NCI-H460 (cell line): Measurements from ENCODE around the gene SALL3. TPM values are rescaled to one million over a fixed set of nuclear protein-coding genes. Genes with fewer than 3 reads are reported as not detected.

ENCODE experiments used
- DNase-seq: peaks from one replicate; pipeline ENCODE4 v3.0.0-alpha.2; 2016; ENCODE audit warnings: low read depth; ENCODE audit errors: extremely low read depth
- total RNA-seq: library from RNA; depleted of rRNA; stranded (reverse); fragments of >200 nt; shearing (Covaris generic); gene quantifications from 2 replicates; pipeline ENCODE4 v1.2.3, GENCODE V29; 2014

The SALL3 gene
- total RNA-seq, 1 experiment from 2014 or later = 0.02 TPM

DNA sequence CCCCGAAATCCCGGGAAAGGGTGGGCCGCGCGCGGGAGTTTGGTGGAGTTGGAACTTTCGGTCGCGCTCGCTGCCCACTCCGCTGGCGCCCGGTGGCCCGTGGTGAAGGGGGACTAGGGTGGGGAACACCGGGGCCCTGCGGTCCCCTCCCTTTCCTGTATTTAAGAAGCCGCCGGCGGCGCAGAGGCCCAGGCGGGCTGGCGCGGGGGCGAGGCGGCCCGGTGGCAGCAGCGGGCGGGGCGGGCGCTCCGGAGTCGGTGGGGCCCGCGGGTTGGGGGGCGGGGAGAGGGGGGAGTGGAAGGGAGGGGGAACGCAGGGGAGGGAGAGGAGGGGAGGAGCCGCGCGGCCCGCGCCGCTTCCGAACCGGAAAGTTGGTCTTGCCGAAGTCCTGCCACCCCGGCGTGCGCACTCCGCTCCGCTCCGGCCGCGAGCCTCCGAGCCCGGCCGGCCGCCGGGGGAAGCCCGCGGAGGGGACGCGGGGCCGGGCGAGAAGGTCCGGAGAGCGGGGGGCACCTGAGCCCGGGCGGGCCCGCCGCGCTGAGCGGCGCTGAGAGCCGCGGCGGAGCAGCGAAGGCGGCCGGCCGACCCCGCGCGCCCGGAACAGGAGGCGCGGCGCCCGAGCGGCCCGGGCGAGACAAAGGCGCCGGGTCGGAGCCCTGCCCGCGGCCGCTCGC is 425 bp upstream of the SALL3 start:
- DNase-seq = no peak

DNA sequence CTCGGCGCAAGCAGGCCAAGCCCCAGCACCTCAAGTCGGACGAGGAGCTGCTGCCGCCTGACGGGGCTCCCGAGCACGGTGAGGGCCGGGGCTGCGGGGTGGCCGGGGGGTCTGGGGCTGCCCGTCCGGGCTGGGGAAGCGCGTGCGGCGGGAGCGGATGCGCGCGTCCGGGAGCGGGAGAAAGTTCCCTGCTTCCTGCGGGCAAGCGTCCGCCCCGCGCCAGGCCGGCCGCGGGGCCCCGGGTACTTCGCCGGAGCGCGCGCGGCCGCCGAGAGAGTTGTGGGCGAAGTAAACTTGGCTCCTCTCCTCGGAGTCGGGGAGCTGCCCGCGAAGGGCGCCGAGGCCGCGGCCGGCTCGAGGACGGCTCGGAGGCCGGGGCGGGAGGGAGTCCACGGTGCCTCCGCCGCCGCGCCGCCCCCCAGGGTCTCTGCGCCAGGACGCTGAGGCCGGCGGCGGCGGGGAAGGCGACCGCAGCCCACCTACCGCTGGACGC is 707 bp downstream of the SALL3 start:
- DNase-seq = no peak

DNA sequence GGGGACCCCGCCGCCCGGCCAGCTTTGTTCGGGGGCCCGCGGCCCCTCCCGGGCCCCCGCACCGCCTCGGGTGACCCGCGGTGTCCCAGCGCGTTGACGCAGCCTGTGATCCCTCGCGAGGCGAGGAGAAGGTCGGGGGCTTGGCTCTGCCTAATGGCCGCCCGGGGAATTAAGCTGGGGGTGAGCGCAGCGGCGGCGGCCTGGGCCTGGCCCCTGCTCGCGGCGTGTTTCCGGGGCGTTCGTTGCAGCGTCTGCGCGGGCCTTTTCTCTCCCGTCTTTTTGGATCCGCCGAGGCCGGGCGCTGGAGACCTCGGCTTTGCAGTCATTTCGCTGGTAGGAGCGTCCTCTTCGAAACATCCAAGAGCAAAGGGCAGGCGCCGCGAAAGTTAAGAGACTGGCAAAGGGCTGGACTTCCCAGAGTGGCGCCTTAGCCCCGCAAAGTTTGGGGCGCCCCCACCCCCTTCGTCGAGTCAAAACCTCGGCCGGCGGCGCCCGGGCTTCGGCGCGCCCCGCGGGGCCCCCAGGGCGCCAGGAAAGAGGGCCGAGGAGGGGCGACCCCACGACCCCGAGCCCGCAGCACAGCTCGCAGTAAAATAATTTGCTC is 1.3 kb downstream of the SALL3 start:
- no peak for DNase-seq

DNA sequence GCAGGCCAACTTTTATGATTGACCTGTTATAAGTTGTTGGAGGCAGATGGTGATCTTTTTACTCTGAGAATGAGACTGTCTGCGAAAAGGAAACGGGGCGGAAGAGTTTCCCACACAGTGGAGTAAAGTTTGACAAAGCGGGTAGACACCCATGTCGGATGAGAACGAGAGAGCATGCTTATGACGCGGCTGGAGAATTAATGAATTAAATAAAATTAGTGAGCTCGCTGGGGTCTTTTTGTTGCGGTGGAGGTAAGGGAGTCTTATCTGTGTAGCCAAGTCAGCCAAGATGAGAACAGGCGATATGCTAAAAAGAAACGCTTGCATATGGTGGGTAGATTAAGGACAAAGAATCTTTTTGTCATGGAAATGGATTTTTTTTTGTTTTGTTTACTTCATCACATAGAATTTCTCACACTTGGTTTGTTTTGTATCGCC is 1.8 kb downstream of the SALL3 start:
- no peak for DNase-seq

DNA sequence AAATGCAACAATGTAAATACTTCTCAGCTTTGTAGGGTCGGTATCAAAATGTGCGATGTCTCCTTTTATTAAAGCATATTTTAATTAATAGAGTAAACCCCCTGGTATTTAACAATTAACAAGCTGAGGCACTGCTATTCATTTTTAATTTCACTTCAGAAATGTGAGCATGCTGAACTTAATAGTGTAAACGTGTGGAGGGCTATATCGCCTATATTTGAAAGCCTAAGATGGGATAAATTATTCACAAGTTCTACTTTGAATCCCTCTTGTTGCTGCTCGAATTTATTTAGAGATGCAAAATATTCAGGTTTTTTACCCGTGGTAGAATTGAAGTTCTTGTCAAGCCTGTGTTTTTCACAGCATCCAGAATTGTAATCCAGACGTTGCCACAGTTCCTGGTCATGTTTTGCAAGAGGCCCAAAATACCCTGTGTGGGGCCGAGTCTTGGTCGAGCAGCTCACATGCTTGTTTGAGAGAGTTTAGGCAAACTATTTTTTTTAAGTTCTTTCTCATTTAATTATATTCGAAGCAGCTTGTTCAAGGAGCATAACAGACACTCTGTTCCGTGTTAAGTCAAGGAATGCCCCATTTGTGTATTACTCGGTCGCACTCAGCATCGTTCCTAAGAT is 2.5 kb downstream of the SALL3 start:
- no peak for DNase-seq

DNA sequence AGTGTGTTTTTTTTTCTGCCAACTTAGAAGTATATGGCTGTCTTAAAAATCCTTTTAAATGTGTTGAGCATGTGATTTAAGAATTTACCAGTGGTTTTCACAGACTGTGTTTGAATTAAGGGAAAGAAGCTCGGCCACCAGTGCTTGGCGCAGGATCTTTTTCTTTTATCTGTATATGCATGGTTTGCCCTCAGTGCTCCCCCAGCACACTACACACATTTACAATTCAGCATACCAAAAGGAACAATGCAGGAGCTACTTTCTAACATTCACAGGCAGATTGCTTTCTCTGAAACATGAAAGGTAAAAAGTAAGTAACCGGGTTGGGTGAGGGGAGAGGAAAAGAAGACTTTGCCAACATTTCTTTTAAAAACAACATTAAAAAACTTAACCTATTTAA is 3.9 kb downstream of the SALL3 start:
- no peak for DNase-seq

DNA sequence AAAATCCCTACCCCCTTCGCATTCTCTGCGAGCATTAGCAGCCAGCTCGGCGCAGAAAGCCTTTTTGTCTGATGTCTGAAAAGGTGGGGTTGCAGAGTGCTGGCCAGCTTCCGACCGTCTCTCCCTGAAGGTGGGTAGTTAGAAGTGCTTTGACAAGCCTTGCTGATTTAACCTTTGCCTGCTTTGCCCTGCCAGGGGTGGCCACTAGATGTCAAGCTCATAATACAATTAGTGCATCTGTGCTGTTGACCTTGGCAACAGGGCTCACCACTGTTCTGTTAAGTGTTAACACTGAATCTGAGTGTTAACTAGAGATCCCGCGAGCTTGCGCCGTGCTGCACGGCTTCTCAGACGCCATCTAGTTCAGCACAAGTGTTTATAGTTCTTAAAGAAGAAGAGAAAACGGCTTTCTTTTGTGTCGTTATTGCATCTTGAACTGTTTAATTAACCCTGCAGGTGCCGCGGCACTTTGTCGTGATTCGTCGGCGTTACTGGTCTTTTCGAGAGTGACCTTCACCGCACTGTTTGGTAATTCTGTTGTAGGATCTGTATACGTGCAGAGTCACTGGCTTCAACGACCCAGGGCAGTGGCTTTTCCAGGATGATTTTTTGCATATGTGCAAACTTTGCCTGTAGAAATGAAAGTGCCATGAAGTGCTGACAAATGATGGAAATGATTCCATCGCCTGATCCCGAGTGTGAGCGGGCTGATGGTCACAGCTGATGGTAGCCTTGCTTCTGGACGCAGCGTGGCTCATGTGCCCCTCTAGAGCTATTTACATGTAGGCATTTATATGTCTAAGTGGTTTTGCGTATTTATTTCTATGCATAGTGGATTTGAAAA is 5.5 kb downstream of the SALL3 start:
- DNase-seq = no peak

DNA sequence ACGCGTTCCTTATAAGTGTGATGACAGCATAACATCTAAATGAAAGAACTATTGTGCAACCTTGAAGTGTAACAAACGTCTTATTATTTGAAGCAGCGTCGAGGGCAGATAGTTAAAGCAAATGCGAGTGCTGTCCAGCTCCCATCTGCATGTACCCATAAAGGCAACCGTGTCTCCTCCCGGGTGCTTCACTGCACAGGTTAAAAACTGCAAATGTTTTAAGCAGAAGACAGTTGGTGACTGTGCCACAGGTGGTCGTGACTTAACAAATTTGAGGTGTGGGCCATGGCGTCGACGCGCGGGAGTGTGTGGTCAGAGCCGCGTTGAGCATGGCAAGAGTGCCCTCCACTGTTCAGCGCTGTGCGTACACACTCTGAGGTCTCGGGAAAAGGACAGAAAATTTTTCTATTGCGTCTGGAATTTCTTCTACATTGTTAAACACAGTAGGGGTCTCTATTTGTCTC is 6.4 kb downstream of the SALL3 start:
- peak; percentile 26 for DNase-seq

DNA sequence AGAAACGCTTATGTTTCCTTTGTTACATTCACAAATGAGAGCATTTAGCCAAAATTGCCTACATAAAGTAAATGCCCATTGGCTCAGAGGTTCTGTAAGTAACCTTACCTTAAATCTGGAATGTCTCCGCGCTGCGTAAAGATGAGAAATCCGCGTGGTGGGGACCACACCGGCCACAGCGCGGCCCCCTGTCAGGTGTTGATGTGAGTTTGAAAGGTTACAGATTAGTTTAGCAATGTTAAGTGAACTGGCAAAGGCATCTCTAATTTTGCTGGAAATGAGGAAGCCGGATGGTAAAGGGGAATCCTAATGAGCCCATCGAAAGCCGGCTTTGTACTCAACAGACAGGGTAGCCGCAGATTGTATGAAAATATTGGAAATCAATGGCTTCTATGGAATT is 11.8 kb downstream of the SALL3 start:
- DNase-seq = no peak

DNA sequence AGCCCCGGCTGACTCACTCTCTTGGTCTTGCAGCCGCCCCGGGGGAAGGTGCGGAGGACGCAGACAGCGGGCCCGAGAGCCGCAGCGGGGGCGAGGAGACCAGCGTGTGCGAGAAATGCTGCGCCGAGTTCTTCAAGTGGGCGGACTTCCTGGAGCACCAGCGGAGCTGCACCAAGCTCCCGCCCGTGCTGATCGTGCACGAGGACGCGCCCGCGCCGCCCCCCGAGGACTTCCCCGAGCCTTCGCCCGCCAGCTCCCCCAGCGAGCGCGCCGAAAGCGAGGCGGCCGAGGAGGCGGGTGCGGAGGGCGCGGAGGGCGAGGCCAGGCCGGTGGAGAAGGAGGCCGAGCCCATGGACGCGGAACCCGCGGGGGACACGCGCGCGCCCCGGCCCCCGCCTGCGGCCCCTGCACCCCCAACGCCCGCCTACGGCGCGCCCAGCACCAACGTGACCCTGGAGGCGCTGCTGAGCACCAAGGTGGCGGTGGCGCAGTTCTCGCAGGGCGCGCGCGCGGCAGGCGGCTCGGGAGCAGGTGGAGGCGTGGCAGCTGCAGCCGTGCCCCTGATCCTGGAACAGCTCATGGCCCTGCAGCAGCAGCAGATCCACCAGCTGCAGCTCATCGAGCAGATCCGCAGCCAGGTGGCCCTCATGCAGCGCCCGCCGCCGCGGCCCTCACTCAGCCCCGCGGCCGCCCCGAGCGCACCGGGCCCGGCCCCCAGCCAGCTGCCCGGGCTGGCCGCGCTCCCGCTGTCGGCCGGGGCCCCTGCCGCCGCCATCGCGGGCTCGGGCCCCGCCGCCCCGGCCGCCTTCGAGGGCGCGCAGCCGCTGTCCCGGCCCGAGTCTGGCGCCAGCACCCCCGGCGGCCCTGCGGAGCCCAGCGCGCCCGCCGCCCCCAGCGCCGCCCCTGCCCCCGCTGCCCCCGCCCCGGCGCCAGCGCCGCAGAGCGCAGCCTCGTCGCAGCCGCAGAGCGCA is 12.7 kb downstream of the SALL3 start:
- DNase-seq = no peak

DNA sequence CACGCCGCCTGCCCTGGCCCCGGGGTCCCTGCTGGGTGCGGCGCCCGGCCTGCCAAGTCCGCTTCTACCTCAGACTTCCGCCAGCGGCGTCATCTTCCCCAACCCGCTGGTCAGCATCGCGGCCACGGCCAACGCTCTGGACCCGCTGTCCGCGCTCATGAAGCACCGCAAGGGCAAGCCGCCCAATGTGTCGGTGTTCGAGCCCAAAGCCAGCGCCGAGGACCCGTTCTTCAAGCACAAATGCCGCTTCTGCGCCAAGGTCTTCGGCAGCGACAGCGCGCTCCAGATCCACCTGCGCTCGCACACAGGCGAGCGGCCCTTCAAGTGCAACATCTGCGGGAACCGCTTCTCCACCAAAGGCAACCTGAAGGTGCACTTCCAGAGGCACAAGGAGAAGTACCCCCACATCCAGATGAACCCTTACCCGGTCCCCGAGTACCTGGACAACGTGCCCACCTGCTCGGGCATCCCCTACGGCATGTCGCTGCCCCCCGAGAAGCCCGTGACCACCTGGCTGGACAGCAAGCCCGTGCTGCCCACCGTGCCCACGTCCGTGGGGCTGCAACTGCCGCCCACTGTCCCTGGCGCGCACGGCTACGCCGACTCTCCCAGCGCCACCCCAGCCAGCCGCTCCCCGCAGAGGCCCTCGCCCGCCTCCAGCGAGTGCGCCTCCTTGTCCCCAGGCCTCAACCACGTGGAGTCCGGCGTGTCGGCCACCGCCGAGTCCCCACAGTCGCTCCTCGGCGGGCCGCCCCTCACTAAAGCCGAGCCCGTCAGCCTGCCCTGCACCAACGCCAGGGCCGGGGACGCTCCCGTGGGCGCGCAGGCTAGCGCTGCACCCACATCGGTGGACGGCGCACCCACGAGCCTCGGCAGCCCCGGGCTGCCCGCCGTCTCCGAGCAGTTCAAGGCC is 13.7 kb downstream of the SALL3 start:
- no peak for DNase-seq

DNA sequence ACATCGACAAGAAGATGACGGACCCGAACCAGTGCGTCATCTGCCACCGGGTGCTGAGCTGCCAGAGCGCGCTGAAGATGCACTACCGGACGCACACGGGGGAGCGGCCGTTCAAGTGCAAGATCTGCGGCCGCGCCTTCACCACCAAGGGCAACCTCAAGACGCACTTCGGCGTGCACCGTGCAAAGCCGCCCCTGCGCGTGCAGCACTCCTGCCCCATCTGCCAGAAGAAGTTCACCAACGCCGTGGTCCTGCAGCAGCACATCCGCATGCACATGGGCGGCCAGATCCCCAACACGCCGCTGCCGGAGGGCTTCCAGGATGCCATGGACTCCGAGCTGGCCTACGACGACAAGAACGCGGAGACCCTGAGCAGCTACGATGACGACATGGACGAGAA is 14.4 kb downstream of the SALL3 start:
- DNase-seq = no peak

DNA sequence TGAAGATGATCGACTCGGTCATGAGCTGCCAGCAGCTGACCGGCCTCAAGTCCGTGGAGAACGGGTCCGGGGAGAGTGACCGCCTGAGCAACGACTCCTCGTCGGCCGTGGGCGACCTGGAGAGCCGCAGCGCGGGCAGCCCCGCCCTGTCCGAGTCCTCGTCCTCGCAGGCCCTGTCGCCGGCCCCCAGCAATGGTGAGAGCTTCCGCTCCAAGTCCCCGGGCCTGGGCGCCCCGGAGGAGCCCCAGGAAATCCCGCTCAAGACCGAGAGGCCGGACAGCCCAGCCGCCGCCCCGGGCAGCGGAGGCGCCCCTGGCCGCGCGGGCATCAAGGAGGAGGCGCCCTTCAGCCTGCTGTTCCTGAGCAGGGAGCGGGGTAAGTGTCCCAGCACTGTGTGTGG is 14.9 kb downstream of the SALL3 start:
- no peak for DNase-seq

DNA sequence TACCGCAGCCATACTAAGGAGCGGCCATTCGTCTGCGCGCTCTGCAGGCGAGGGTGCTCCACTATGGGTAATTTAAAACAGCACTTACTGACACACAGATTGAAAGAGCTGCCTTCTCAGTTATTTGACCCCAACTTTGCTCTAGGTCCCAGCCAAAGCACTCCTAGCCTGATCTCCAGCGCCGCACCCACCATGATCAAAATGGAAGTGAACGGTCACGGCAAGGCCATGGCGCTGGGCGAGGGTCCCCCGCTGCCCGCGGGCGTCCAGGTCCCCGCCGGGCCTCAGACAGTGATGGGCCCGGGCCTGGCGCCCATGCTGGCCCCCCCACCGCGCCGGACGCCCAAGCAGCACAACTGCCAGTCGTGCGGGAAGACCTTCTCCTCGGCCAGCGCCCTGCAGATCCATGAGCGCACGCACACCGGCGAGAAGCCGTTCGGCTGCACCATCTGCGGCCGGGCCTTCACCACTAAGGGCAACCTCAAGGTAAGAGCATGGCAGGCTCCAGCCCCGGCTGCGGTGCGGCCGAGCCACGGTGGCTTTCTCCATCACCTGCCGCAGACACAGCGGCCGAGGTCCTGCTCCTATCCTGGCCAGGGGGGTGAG is 15.5 kb downstream of the SALL3 start:
- DNase-seq = no peak

DNA sequence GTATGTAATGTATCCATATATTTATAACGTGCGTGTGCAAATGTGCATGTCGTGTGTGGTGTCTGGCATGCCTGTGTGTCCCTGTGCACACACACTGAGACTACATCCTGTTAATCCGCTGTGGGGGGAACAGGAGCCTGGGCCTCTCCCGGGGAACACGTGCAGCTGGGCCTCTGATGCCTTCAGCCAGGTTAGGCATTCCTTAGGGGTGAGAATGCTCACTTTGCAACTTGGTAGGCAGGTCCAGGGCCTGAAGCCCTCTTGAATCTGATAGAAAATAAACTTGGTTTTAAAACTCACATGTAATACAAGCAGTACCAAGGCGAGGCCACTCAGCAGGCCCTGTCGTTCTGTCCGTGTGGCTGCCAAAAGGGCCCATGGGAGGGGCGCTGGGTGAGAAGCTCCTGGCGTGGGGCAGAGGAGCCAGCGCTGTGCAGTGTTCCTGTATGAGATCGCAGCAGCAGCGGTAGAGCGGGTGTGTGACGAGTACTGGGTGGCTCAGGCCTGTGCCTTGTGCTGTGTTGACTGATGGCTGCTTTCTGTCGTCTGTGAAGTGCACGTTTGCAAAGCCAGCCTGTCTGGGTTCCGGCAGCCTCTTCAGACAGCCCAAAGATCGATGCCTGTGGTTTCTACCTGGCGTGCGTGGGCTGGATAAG is 16.2 kb downstream of the SALL3 start:
- DNase-seq = no peak

DNA sequence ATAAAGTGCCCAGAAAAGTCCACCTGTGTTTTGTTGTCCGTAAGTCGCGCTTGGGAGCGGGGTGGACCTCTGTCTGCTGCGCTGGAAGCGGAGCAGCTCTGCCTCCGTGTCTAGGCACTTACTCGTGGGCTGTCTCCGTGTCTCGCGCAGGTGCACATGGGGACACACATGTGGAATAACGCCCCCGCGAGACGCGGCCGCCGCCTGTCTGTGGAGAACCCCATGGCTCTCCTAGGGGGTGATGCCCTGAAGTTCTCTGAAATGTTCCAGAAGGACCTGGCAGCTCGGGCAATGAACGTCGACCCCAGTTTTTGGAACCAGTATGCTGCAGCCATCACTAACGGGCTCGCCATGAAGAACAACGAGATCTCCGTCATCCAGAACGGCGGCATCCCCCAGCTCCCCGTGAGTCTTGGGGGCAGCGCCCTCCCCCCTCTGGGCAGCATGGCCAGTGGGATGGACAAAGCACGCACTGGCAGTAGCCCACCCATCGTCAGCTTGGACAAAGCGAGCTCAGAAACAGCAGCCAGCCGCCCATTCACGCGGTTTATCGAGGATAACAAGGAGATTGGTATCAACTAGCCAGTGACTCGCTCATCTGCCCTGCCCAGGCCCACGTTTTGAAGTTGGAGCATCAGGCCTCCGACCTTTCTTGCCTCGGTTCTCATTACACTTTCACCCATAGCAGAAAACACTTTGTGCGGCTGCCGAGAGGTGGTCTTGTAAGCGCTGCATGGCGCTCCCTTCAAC is 17.3 kb downstream of the SALL3 start:
- no peak for DNase-seq
